Trophoblast cell (in vitro differentiated cells and primary cell): Measurements from ENCODE around the gene FTO.

ENCODE experiments used
- DNase-seq, 2 donors: peaks; one replicate each; pipeline ENCODE4 v3.0.0-alpha.2; 2016
- H2AFZ ChIP-seq: 2 replicates; pipeline ENCODE4 v1.6.1; 2013; ENCODE audit warnings: low read length, moderate library complexity, mild to moderate bottlenecking; ENCODE audit not compliant: insufficient read depth, poor library complexity
- H2AK5ac ChIP-seq: 2 replicates; pipeline ENCODE4 v1.6.1; 2013; ENCODE audit warnings: mild to moderate bottlenecking, low read length
- H2BK120ac ChIP-seq: 2 replicates; pipeline ENCODE4 v1.6.1; 2013; ENCODE audit warnings: low read length, mild to moderate bottlenecking, moderate library complexity; ENCODE audit not compliant: insufficient read depth, poor library complexity
- H2BK12ac ChIP-seq: 2 replicates; pipeline ENCODE4 v1.6.1; 2013; ENCODE audit warnings: mild to moderate bottlenecking, low read length, moderate library complexity
- H2BK5ac ChIP-seq: 2 replicates; pipeline ENCODE4 v1.6.1; 2013; ENCODE audit warnings: low read length, low read depth, moderate library complexity, mild to moderate bottlenecking; ENCODE audit not compliant: poor library complexity
- H3K14ac ChIP-seq: 2 replicates; pipeline ENCODE4 v1.6.1; 2013; ENCODE audit warnings: mild to moderate bottlenecking, low read length
- H3K18ac ChIP-seq: 2 replicates; pipeline ENCODE4 v1.6.1; 2013; ENCODE audit warnings: mild to moderate bottlenecking, low read length
- H3K23ac ChIP-seq: 2 replicates; pipeline ENCODE4 v1.6.1; 2013; ENCODE audit warnings: low read length
- H3K27ac ChIP-seq: 2 replicates; pipeline ENCODE4 v1.5.1; 2013; ENCODE audit warnings: low read depth, mild to moderate bottlenecking, inconsistent platforms, low read length, moderate library complexity
- H3K27me3 ChIP-seq: 2 replicates; pipeline ENCODE4 v1.6.1; 2013; ENCODE audit warnings: inconsistent platforms, mild to moderate bottlenecking, low read length, moderate library complexity; ENCODE audit not compliant: insufficient read depth
- H3K36me3 ChIP-seq, 2 experiments: 1 replicate in 1 of 2; 2 replicates in 1 of 2; pipeline ENCODE4 v1.6.1; 2013; ENCODE audit warnings: low read length in 2 of 2, mild to moderate bottlenecking in 2 of 2, moderate library complexity in 1 of 2; ENCODE audit not compliant: insufficient read depth in 2 of 2, control insufficient read depth in 1 of 2
- H3K4ac ChIP-seq: 2 replicates; pipeline ENCODE4 v1.6.1; 2013; ENCODE audit warnings: low read depth, mild to moderate bottlenecking, low read length, moderate library complexity
- H3K4me1 ChIP-seq, 2 experiments: 1 replicate in 1 of 2; 2 replicates in 1 of 2; pipeline ENCODE4 v1.6.1; 2013; ENCODE audit warnings: low read length in 2 of 2, mild to moderate bottlenecking in 2 of 2, moderate library complexity in 1 of 2; ENCODE audit not compliant: insufficient read depth in 2 of 2, control insufficient read depth in 1 of 2
- H3K4me2 ChIP-seq: 2 replicates; pipeline ENCODE4 v1.6.1; 2013; ENCODE audit warnings: inconsistent platforms, mild to moderate bottlenecking, low read length, moderate library complexity
- H3K4me3 ChIP-seq: 2 replicates; pipeline ENCODE4 v1.5.1; 2013; ENCODE audit warnings: mild to moderate bottlenecking, low read depth, low read length, inconsistent platforms
- H3K79me1 ChIP-seq: one replicate; pipeline ENCODE4 v1.6.1; 2013; ENCODE audit warnings: low read length
- H3K79me2 ChIP-seq: 2 replicates; pipeline ENCODE4 v1.6.1; 2013; ENCODE audit warnings: low read length, mild to moderate bottlenecking; ENCODE audit not compliant: control insufficient read depth, insufficient read depth, poor library complexity
- H3K9ac ChIP-seq: 2 replicates; pipeline ENCODE4 v1.6.1; 2013; ENCODE audit warnings: mild to moderate bottlenecking, low read length
- H3K9me3 ChIP-seq: 2 replicates; pipeline ENCODE4 v1.6.1; 2013; ENCODE audit warnings: low read depth, mild to moderate bottlenecking, control low read depth, inconsistent platforms, low read length; ENCODE audit not compliant: insufficient read depth
- H4K12ac ChIP-seq: 2 replicates; pipeline ENCODE4 v1.6.1; 2013; ENCODE audit warnings: low read depth, mild to moderate bottlenecking, low read length, moderate library complexity
- H4K8ac ChIP-seq: 2 replicates; pipeline ENCODE4 v1.6.1; 2013; ENCODE audit warnings: low read depth, mild to moderate bottlenecking, low read length, moderate library complexity
- H4K91ac ChIP-seq: one replicate; pipeline ENCODE4 v1.6.1; 2013; ENCODE audit warnings: low read depth, mild to moderate bottlenecking, low read length, moderate library complexity
- WGBS: extraction: QIAGEN DNeasy Blood & Tissue Kit; methylation state at CpG from one replicate; pipeline ENCODE4 v1.1.7; 2013; ENCODE audit warnings: missing lambda C conversion rate; ENCODE audit not compliant: insufficient read length, insufficient coverage; ENCODE audit errors: extremely low coverage; 5-methylcytosine and 5-hydroxymethylcytosine counted together

Gene FTO

DNA sequence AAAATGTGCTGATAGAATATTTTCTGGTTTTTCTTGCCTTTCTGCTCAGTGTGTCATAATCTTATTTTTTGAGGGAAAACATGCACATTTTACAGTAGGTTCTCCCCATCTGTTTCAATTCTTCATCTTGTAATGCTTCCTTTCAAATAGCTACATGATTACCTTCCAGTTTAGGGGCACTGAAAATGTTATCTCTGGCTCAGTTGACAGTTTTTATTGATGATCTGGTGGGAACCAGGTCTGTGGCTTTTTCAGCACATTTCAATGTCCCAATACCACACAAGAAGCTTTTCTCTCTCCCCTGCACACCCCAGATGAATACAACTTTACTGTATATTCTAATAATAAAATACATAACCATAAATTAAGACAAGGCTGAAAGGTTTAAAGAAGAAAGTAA lies 36.5 kb downstream of the FTO start:
- no peak overlapping the region for H3K18ac ChIP-seq
- no peak overlapping the region for H2AFZ ChIP-seq
- H2BK12ac ChIP-seq = no peak overlapping the region
- H2BK120ac ChIP-seq = no peak overlapping the region
- no peaks in the 10 kb centered on the region for H3K79me2 ChIP-seq
- H3K27me3 ChIP-seq = no peaks in the 10 kb centered on the region
- H4K12ac ChIP-seq = no peak overlapping the region
- H2BK5ac ChIP-seq = no peak overlapping the region
- H3K4me1 ChIP-seq = no peaks in the 10 kb centered on the region
- H3K27ac ChIP-seq = no peak overlapping the region
- no peak overlapping the region for H3K4me3 ChIP-seq
- no peak overlapping the region for H4K8ac ChIP-seq
- H3K9me3 ChIP-seq = no peaks in the 10 kb centered on the region
- H2AK5ac ChIP-seq = no peak overlapping the region
- H3K4me2 ChIP-seq = no peak overlapping the region
- H3K4ac ChIP-seq = no peak overlapping the region
- no peak overlapping the region for H4K91ac ChIP-seq
- H3K79me1 ChIP-seq = no peaks in the 10 kb centered on the region
- no peak overlapping the region for H3K23ac ChIP-seq
- no peak overlapping the region for H3K14ac ChIP-seq
- no peak overlapping the region for H3K9ac ChIP-seq
- H3K36me3 ChIP-seq = no peaks in the 10 kb centered on the region
- no peak for DNase-seq

DNA sequence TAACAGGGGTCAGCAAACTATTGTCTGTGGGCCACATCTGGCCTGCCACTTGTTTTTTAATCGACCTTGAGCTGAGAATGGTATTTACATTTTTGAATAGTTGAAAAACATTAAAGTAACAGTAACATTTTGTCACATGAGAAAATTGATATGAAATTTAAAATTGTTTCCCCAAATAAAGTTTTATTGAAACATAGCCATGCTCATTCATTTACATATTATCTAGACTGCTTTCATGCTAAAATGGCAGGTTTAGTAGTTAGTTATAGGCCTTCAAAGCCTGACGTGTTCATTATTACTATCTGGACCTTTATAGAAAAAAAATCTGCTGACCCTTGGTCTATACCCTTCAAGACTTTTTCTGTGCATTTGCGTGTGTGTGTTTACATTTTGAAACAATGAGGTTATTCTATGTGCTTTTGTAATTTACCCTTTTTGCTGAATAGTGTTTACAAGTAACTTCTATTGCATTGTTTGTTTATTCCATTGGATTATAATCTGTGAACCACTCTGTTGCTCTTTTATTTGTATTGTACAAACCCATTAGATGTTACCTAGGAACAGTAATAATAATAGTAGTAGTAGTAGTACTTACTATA lies 37.1 kb downstream of the FTO start:
- Histone ChIP-seq H3K14ac (no peak overlapping the region), H2AFZ (no peak overlapping the region), H3K4me3 (no peak overlapping the region), H3K27me3 (no peaks in the 10 kb centered on the region), H3K79me2 (no peaks in the 10 kb centered on the region), H2BK5ac (no peak overlapping the region), H3K27ac (no peak overlapping the region), H3K79me1 (no peaks in the 10 kb centered on the region), H3K23ac (no peak overlapping the region), H4K8ac (no peak overlapping the region), H2BK12ac (no peak overlapping the region), H3K4me2 (no peak overlapping the region), H2AK5ac (no peak overlapping the region), H3K9me3 (no peaks in the 10 kb centered on the region), H4K12ac (no peak overlapping the region), H3K9ac (no peak overlapping the region), H2BK120ac (no peak overlapping the region), H3K18ac (no peak overlapping the region), H4K91ac (no peak overlapping the region), H3K4ac (no peak overlapping the region), H3K4me1 (no peaks in the 10 kb centered on the region), H3K36me3 (no peaks in the 10 kb centered on the region)
- no peak for DNase-seq
- WGBS = no CpG with 5 or more reads among the region's 3 CpGs

DNA sequence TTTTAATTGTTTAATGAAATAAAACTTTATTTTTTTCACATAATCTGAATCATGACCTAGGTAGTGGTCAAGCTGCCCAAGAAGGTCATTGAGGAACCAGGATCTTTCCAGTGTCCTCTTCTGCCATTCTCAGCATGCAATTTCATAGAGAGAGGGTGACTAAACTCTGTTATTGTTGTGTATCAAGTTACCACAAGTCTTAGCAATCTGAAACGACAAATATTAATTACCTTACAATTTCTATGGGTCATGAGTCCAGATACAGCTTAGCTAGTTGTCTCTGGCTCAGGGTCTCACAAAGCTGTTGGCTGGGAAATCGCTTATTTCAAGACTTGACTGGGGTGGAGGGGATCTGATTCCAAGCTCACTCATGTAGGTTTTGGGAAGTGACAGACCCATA lies 37.6 kb downstream of the FTO start:
- Histone ChIP-seq H3K18ac (no peak overlapping the region), H3K9ac (no peak overlapping the region), H3K9me3 (no peaks in the 10 kb centered on the region), H2AK5ac (no peak overlapping the region), H2AFZ (no peak overlapping the region), H3K27me3 (no peaks in the 10 kb centered on the region), H3K79me2 (no peaks in the 10 kb centered on the region), H3K36me3 (no peaks in the 10 kb centered on the region), H2BK12ac (no peak overlapping the region), H3K4me3 (no peak overlapping the region), H2BK5ac (no peak overlapping the region), H3K4ac (no peak overlapping the region), H3K27ac (no peak overlapping the region), H4K8ac (no peak overlapping the region), H3K23ac (no peak overlapping the region), H3K79me1 (no peaks in the 10 kb centered on the region), H3K14ac (no peak overlapping the region), H4K12ac (no peak overlapping the region), H3K4me1 (no peaks in the 10 kb centered on the region), H4K91ac (no peak overlapping the region), H2BK120ac (no peak overlapping the region), H3K4me2 (no peak overlapping the region)
- DNase-seq = no peak
- no CpG with 5 or more reads among the region's 2 CpGs for WGBS

DNA sequence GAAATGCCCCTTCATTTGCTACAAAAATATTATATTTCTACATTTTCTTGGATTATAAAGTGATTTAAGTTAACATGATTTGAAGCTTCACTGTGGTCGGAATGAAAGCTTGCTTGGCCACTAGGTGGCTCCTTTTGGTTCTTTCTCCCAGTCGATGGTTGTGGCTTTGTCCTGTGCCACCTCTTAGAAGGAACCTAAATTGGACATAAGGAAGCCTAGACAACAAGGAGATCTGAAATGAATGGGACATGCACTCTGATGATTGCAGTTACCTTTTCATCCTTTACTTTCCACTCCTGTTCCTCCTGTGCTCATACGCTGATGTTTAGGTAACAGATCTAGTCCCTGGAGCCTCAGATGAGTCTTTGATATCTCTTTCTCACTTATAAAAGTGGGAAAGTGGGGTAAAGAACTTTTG lies 39.2 kb downstream of the FTO start:
- Histone ChIP-seq H3K79me2 (no peaks in the 10 kb centered on the region), H3K9me3 (no peaks in the 10 kb centered on the region), H4K12ac (no peak overlapping the region), H2AK5ac (no peak overlapping the region), H3K27ac (no peak overlapping the region), H2AFZ (no peak overlapping the region), H3K23ac (no peak overlapping the region), H3K4me2 (no peak overlapping the region), H3K79me1 (no peaks in the 10 kb centered on the region), H3K36me3 (no peaks in the 10 kb centered on the region), H3K9ac (no peak overlapping the region), H3K4ac (no peak overlapping the region), H2BK12ac (no peak overlapping the region), H3K27me3 (no peaks in the 10 kb centered on the region), H2BK5ac (no peak overlapping the region), H4K91ac (no peak overlapping the region), H2BK120ac (no peak overlapping the region), H3K4me1 (no peaks in the 10 kb centered on the region), H3K4me3 (no peak overlapping the region), H4K8ac (no peak overlapping the region), H3K18ac (no peak overlapping the region), H3K14ac (no peak overlapping the region)
- peak; percentile 13 to 57 for DNase-seq
- whole genome bisulfite sequencing = no CpG with 5 or more reads among the region's 3 CpGs
